ENCODE measurements around the gene HPGDS.

DNA sequence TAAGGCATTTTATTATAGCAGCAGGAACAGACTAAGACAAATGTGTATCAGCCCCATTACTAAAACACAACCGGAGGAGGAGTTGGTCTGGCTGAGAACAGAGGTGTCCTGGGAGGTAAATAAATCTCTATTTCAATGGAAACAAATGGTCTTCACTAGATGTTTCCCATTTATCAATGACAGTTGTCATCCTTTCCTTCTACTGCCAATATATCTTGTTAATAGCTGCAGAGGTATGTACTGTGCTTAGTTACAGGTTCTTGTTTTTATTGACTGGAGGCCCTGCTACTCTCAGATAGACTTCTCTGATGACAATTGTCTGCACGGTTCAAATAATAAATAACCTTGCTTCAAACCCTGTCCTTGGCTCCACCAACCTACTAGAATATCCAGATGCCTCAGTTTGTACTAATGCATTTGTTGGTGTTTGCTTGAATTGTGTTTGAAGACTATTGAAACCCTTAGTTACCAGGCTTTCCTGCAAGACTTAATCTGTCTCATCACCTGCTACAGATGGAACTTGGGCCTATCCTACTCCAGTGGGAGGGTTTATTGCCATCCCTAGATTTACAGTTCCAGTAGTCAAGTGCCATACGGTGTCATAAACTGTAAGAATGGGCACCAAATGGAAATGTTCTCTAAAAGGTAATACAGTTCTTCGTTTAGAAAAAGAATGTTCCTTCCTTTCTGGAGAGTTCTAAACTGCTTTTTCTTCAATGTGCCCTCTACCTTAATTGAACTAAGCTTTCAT is 29.8 kb upstream of the HPGDS start:
- TF ChIP-seq EZH2phosphoT487 (IDR thresholded peaks at IDR 0.05; ENCODE audit: low read depth, severe bottlenecking, unreplicated experiment): no peak
- TF ChIP-seq, protein P1, sequence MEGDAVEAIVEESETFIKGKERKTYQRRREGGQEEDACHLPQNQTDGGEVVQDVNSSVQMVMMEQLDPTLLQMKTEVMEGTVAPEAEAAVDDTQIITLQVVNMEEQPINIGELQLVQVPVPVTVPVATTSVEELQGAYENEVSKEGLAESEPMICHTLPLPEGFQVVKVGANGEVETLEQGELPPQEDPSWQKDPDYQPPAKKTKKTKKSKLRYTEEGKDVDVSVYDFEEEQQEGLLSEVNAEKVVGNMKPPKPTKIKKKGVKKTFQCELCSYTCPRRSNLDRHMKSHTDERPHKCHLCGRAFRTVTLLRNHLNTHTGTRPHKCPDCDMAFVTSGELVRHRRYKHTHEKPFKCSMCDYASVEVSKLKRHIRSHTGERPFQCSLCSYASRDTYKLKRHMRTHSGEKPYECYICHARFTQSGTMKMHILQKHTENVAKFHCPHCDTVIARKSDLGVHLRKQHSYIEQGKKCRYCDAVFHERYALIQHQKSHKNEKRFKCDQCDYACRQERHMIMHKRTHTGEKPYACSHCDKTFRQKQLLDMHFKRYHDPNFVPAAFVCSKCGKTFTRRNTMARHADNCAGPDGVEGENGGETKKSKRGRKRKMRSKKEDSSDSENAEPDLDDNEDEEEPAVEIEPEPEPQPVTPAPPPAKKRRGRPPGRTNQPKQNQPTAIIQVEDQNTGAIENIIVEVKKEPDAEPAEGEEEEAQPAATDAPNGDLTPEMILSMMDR (IDR thresholded peaks at IDR 0.05; ENCODE audit: poor library complexity): no peak
